HG03066 (cell line): ENCODE results near the gene CEP170.

ENCODE experiments used
- ATAC-seq: cut with Tn5 transposase; IDR thresholded peaks from one replicate; pipeline ENCODE4 v1.9.1; 2021; ENCODE audit warnings: low read depth; ENCODE audit not compliant: unreplicated experiment

CEP170 gene

GRCh38 chr1:243254927-243255790, at the start of gene CEP170:
CEP170 (minus strand) TSS chr1:243255281; CDS start chr1:243225280, 30,001 bp downstream.
- peak; percentile 46 for ATAC-seq

DNA sequence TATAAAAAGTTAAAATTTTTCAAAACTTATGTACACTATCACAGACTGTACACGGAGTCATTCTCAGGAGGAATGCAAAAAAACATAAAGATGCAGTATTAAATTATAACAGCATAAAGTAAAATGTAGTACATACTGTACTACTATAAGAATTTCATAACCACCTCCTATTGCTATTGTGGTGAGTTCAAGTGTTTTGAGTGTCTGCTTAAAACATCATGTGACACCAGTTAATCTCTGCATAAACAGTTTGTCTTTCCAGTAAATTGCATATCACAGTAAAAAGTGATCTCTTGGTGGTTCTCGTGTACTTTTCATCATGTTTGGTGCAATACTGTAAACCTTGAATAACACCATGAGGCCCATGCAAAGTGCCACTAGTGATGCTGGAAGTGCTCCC, 46.0 kb upstream of the CEP170 start:
- no peak for ATAC-seq

DNA sequence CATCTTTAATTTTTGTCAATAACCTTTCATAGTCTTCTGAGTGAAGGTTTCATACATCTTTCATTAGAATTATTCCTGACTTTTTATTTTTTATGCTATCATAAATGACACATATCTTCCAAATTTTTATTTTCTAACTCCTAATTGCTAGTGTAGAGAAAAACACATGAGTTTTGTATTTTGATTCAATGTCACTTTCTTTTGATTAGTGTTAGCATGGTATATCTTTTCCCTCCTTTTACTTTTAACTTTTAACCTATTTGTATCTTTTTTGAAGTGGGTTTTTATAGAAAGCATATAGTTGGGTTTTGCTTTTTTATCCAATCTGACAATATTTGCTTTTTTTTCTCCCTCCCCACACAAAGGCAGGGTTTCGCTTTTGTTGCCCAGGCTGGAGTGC, 44.0 kb upstream of the CEP170 start:
- no peak for ATAC-seq

DNA sequence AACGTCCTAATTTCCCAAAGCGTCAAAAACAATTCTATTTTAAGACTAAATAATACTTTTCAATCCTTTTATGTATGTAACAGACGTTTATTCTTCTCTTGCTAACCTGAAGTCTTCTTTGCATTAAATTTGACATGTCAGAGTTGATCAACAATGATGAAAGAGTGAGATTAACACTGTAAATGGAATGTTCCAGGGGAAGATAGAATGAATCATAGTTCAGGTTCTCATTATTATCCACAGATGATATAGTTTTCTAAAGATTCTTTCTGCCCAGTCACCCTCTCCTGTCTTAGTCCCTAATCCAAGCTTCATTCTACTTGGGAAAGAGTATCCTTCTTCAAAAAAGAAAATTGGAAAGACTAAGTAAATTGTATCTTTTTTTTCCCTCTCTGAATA, 39.6 kb upstream of the CEP170 start:
- ATAC-seq: no peak

DNA sequence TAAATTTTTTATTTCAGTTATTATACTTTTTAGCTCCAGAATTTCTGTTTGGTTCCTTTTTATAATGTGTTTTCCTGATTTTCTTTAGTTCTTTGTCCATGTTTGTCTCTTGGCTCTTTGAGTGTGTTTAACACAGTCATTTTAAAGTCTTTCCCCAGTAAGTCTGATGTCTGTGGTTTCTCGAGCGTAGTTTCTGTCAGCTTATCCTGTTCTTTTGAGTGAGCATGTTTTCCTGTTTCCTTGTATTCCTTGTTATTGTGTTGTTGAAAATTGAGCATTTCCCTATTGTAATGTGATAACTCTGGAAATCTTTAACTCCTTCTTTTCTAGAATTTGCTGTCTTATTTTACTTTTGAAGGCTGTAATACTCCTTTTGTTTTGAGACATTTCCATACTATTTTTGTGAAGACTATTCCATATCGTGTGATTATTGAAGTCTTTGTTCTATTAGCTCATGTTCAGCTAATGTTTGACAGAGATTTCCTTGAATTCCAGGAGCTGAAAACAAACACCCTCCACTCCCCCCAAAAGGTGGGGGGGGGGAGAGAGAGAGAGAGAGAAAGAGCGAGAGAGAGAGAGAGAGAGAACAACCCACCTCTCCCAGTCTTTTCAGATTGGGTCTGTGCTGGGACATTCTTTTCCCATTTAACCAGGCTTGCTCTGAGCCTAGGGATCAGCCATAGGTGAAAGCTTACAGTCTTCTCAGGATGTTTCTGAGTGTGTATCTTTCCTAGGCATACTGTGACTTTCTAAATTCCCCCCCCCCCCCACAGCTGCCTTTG, 39.1 kb upstream of the CEP170 start:
- ATAC-seq: no peak

DNA sequence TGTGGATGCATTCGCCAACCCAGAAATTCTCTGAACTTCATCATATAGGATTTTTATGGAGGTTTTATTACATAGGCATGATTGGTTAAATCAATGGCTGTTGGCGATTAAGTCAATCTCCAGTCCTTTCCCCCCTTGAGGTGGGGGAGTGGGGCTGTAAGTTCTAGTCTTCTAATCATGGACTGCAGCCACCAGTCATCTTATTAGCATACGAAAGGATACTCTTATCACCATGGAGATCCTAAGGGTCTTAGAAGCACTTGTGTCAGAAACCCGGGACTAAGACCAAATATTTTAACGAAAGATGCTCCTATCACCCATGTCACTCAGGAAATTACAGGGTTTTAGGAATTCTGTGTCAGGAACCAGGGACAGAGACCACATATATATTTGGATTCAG, 37.0 kb upstream of the CEP170 start:
- no peak for ATAC-seq

GRCh38 chr1:243291292-243291691, 36.2 kb upstream of the CEP170 start:
- no peak for ATAC-seq

GRCh38 chr1:243288062-243288461, 33.0 kb upstream of the CEP170 start:
- ATAC-seq: peak; percentile 12

DNA sequence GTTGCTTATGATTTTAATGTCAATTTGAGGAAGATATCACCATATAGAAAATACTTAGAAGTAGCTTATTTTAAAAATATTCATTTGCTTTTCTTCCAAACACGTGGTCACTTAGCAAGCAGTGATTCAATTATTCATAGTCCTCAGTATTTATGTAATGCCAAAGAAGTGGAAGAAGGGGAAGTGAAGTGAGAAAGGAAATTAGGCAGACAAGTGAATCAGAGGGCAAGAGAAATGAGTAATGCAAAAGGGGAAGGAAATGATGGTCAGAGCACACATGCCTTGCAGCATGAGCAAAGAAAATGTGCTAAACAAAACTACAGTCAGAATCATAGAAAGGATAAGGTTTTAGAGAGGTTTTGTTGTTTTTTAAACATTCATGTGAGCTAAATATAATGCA, 32.6 kb upstream of the CEP170 start:
- ATAC-seq: peak; percentile 93

DNA sequence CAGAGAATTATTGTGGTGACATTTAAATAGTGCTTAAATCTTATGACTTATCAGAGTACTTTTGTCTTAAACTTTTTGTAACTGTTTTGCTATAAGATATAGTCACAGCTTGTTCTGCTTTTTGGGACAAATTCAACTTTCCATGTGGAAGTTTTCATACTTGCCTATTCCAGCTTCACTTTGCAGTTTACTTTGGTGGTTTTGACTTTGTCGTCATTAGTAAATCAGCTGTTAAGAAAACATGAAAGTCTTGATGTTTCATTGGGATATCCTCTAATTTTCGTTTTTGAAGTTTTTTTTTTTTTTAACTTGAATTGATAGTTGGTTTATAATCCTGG, 32.0 kb upstream of the CEP170 start:
- no peak for ATAC-seq

GRCh38 chr1:243286409-243287122, 31.5 kb upstream of the CEP170 start:
- ATAC-seq: no peak

GRCh38 chr1:243281672-243282071, 26.6 kb upstream of the CEP170 start:
- no peak for ATAC-seq

DNA sequence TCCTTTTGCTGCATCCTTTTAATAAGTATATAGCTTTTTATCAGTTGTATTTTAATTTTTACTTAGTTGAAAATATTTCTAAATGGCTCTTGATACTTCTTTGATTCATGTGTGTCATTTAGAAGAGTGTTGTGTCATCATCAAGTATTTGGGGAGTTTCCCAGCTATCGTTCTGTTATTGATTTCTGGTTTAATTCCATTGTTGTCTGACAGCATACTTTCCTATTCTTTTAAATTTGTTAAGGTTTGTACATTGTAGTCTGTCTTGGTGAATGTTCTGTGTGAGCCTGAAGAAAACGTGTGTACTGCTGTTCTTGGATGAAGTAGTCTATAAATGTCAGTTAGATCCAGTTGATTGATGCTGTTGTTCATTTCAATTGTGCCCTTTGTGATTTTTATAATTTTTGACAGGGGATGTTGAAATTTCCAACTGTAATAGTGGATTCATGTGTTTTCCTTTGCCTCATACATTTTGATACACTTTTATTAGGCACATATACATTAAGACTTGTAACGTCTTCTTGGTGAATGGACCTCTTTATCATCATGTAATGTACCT, 25.6 kb upstream of the CEP170 start:
- no peak for ATAC-seq

GRCh38 chr1:243275316-243275715, 20.2 kb upstream of the CEP170 start:
- no peak for ATAC-seq

- no peak for ATAC-seq
Observed at GRCh38 chr1:243273945-243274344, 18.9 kb upstream of the CEP170 start.

- ATAC-seq: no peak
Observed at GRCh38 chr1:243273506-243273905, 18.4 kb upstream of the CEP170 start.

- no peak for ATAC-seq
Observed at GRCh38 chr1:243272401-243272800, 17.3 kb upstream of the CEP170 start.

GRCh38 chr1:243271996-243272395, 16.9 kb upstream of the CEP170 start:
- ATAC-seq: no peak

DNA sequence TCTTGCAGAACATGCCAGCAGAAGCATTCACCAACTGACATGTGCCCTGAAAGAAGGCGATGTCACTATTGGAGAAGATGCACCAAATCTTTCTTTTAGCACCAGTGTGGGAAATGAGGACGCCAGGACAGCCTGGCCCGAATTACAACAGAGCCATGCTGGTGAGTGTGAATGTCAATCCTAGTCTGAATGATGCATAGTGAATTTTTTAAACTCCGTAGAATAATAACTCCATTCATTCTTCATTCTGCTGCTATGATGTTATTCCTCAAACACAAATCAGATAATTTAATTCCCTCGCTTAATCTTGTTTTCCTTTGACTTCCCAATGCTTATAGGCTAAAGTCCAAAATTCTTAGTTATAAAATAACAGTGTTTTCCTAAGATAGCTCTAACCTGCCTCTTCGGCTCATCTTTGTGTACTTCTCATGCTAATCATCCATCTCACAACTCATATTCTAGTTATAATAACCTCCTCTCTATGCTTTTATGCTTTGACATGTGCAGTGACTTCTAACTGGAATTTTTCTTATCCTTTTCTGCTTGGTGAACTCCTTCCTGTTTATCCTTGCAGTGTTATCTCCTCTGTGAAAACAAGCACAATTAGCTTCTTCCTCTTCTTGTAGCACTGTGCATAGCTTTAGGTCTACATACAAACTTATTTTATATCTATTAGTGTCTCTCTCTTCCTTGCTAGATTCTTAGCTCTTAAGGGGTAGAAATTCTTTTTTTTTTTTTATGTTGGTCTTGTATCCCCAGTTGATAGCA, 15.2 kb upstream of the CEP170 start:
- ATAC-seq: no peak

DNA sequence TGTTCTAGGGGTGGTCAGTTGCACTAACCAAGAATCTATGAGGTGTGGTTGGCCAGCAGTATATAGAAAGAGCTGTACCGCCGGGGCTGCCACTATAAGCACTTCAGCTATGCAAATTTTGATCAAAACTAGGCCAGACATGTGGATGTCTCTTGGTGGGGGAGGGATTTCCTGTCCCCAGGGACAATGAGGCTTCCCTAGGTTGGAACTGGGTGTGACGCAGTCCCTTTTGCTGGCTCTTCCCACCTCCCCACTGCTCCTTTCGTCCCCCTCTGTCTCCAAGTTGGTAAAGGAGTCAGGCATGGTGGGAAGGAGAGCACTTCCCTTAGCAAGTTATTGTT, 14.3 kb upstream of the CEP170 start:
- ATAC-seq: peak; percentile 70
